K562 (cell line): Measurements from ENCODE around the gene GPR107. TPM values are rescaled to one million over a fixed set of nuclear protein-coding genes. Genes with fewer than 3 reads are reported as not detected.

Experiments
- ATAC-seq: fragments of 200-7000 bp; cut with Tn5 transposase; 3 replicates; pipeline ENCODE4 v1.9.1; 2020; ENCODE audit warnings: moderate library complexity
- BruUV-seq: library from RNA; stranded (reverse); fragments of 400-500 nt; replicated peaks from 2 replicates; lab custom pipeline; 2021; lab: Mats Ljungman, UMichigan
- CTCF ChIA-PET: fragments of 300-600 bp; formaldehyde crosslinking; extraction: SDS; loops from one replicate; lab custom pipeline; 2021; ENCODE audit warnings: low intra/inter-chr PET ratio; lab: Yijun Ruan, JAX
- POLR2A ChIA-PET: fragments of 300-600, 350-650 bp; sonication (Branson Sonifier 250); formaldehyde crosslinking; extraction: SDS; loops from one replicate; lab custom pipeline; 2021; ENCODE audit warnings: antibody characterized with exemption, inconsistent platforms; lab: Yijun Ruan, JAX
- DNase-seq, 4 experiments: peaks; one replicate each; pipeline versions ENCODE4 v3.0.0 to v3.0.0-alpha.2; 2011 to 2018; ENCODE audit warnings: low spot score in 3 of 4, mixed read lengths in 3 of 4; ENCODE audit errors: extremely low read depth in 1 of 4
- FAIRE-seq: peaks from 2 replicates; lab custom pipeline; 2011; peaks lifted over from hg19 to GRCh38; lab: Jason Lieb, UNC
- H2AFZ ChIP-seq: 2 replicates; pipeline ENCODE4 v1.6.0; 2011; ENCODE audit warnings: low read depth, low read length, control low read depth, inconsistent platforms
- H3K27ac ChIP-seq: fragments of 200-600 bp; 3 replicates; pipeline ENCODE4 v1.8.0; 2011; ENCODE audit warnings: low read depth, mild to moderate bottlenecking, control low read depth, inconsistent platforms, low read length, moderate library complexity, mixed read lengths; ENCODE audit errors: extremely low read depth
- H3K27me3 ChIP-seq, 2 experiments: fragments of 300-600 bp in 1 of 2; 2 replicates in 1 of 2; 3 replicates in 1 of 2; pipeline versions ENCODE4 v1.6.0 to v1.8.0; 2011; ENCODE audit warnings: inconsistent platforms in 2 of 2, low read length in 2 of 2, mild to moderate bottlenecking in 1 of 2, mixed read lengths in 1 of 2, moderate library complexity in 1 of 2; ENCODE audit not compliant: control insufficient read depth in 2 of 2, insufficient read depth in 2 of 2
- H3K36me3 ChIP-seq: fragments of 300-600 bp; 3 replicates; pipeline ENCODE4 v1.8.0; 2011; ENCODE audit warnings: mild to moderate bottlenecking, low read length, inconsistent platforms; ENCODE audit not compliant: control insufficient read depth, insufficient read depth
- H3K4me1 ChIP-seq, 2 experiments: fragments of 200-600 bp in 1 of 2; replicated peaks in 1 of 2; 2 replicates in 1 of 2; 3 replicates in 1 of 2; pipeline versions ENCODE4 v1.5.1 to v1.8.0; 2011; ENCODE audit warnings: inconsistent platforms in 2 of 2, low read length in 2 of 2, mild to moderate bottlenecking in 1 of 2, mixed read lengths in 1 of 2, moderate library complexity in 1 of 2; ENCODE audit not compliant: control insufficient read depth in 2 of 2, insufficient read depth in 2 of 2
- H3K4me2 ChIP-seq: 2 replicates; pipeline ENCODE4 v1.6.1; 2011; ENCODE audit warnings: low read length, control low read depth, inconsistent platforms, mixed read lengths; ENCODE audit not compliant: insufficient read depth
- H3K4me3 ChIP-seq: fragments of 200-600 bp; sonication (generic), shearing (Covaris generic); 2 replicates; pipeline ENCODE4 v1.5.1; 2016; ENCODE audit warnings: control low read depth, inconsistent platforms
- H3K79me2 ChIP-seq: fragments of 200-600 bp; 3 replicates; pipeline ENCODE4 v1.8.0; 2011; ENCODE audit warnings: low read length, inconsistent platforms; ENCODE audit not compliant: control insufficient read depth, insufficient read depth
- H3K9ac ChIP-seq, 2 experiments: 2 replicates each; pipeline versions ENCODE4 v1.6.0 to v1.6.1; 2011; ENCODE audit warnings: low read depth in 2 of 2, low read length in 2 of 2, control low read depth in 1 of 2, inconsistent platforms in 1 of 2, mild to moderate bottlenecking in 1 of 2, mixed read lengths in 1 of 2; ENCODE audit not compliant: insufficient read depth in 1 of 2
- H3K9me1 ChIP-seq: one replicate; pipeline ENCODE4 v1.6.0; 2011; ENCODE audit warnings: inconsistent platforms, mild to moderate bottlenecking, low read length, moderate library complexity; ENCODE audit not compliant: control insufficient read depth, insufficient read depth
- H3K9me3 ChIP-seq: replicated peaks from 2 replicates; pipeline ENCODE4 v1.5.1; 2011; ENCODE audit warnings: low read depth, low read length, inconsistent platforms; ENCODE audit not compliant: control insufficient read depth, insufficient read depth
- H4K20me1 ChIP-seq: replicated peaks from 2 replicates; pipeline ENCODE4 v1.6.1; 2011; ENCODE audit warnings: low read length, inconsistent platforms, mixed read lengths; ENCODE audit not compliant: control insufficient read depth, insufficient read depth
- GATAD2B ChIP-seq: fragments of 450-650 bp; IDR thresholded peaks from 2 replicates; pipeline ENCODE4 v1.6.1; 2017; ENCODE audit warnings: mild to moderate bottlenecking, borderline replicate concordance
- MLLT1 ChIP-seq, 2 experiments: fragments of 450-650 bp; IDR thresholded peaks; 2 replicates each; pipeline ENCODE4 v1.6.1; 2016
- NCOA6 ChIP-seq: fragments of 450-650 bp; IDR thresholded peaks from 2 replicates; pipeline ENCODE4 v1.6.1; 2017; ENCODE audit warnings: mild to moderate bottlenecking
- PTTG1 ChIP-seq: fragments of 450-650 bp; IDR thresholded peaks from 2 replicates; pipeline ENCODE4 v1.6.1; 2016; ENCODE audit warnings: low read depth, mild to moderate bottlenecking, missing genetic modification characterization, missing compliant biosample characterization
- ZBTB40 ChIP-seq, 2 experiments: fragments of 450-650 bp in 1 of 2; sonication (generic) in 1 of 2; formaldehyde crosslinking in 1 of 2; IDR thresholded peaks; 2 replicates each; pipeline versions ENCODE4 v1.7.1 to v1.9.0; 2016 to 2022; ENCODE audit warnings: inconsistent platforms in 1 of 2, mild to moderate bottlenecking in 1 of 2, missing genetic modification reagents in 1 of 2
- WGBS: fragments of 100-300 bp; shearing (Covaris generic); methylation state at CpG from one replicate; pipeline ENCODE4 v1.1.6; 2016; ENCODE audit warnings: low coverage, mixed read lengths; ENCODE audit not compliant: insufficient coverage; ENCODE audit errors: missing lambda C conversion rate; 5-methylcytosine and 5-hydroxymethylcytosine counted together
- in situ Hi-C: fragments of 300-500 bp; cut with MboI; formaldehyde crosslinking; loops from 4 replicates; pipeline ENCODE4 v1.15.0; 2018; ENCODE audit warnings: inconsistent platforms, mixed read lengths
- intact Hi-C: fragments of 100-400 bp; cut with micrococcal nuclease; formaldehyde crosslinking; loops from 2 replicates; pipeline ENCODE4 v1.14.2; 2022
- polyA plus RNA-seq, 8 experiments: library from polyadenylated mRNA; depleted of rRNA in 4 of 8; stranded (reverse) in 5 of 8; unstranded in 3 of 8; fragments of >200 nt; fragmentation: Nextera tagmentation in 2 of 8; fragmentation: Illumina TruSeq in 1 of 8; extraction: Ambion mirVana in 2 of 8; extraction: Trizol in 1 of 8; gene quantifications; 2 replicates each; pipeline versions ENCODE4 v1.2.1 to v1.2.3, GENCODE V29; 2011 to 2014; ENCODE audit warnings: inconsistent platforms in 1 of 8, missing spikeins in 1 of 8
- total RNA-seq, 7 experiments: library from RNA; depleted of rRNA in 6 of 7; stranded (reverse); fragments of >200 nt in 6 of 7; fragmentation: Illumina TruSeq in 2 of 7; extraction: Trizol in 2 of 7; gene quantifications; 2 replicates each; pipeline versions ENCODE4 v1.2.1 to v1.2.3, GENCODE V29; 2011 to 2021; ENCODE audit warnings: low replicate concordance in 1 of 7

The GPR107 gene
- total and polyA plus RNA-seq, 9 of the 15 experiments (the other 6 are each of a cell fraction or from before 2014, with no cell fraction given), result 3.2 to 34.6 (median 14.4) TPM

DNA sequence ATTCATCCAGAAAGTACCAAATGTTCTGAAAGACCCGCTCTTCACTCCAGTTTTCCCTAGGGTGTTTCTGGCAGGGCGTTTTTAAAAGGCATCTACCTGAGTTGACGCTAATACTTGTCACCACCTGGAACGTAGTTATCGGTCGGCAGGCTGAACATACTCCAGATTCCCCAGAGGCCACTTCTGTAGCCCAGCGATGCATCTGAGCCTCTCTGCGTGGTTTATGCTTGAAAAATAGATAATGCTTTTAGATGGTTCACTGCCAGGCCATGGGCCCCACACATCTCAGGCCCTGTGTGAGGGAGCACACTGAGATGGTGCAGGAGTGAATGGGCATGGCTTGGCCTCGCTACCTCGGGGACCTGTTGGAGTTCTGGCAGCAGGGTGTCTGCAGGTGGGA, 85.5 kb downstream of the GPR107 start:
- no peaks in the 10 kb centered on the region for H4K20me1 ChIP-seq
- CTCF ChIA-PET, result no interaction called here
- H3K4me1 ChIP-seq, result peaks cover 34 to 42% of the 10 kb centered on the region in 2 experiments
- DNase-seq, result no peak
- intact Hi-C loops (no loop called here), in situ Hi-C loops (loop anchor here (25.0 kb wide), 1 partner anchor 548 kb away; the partner anchor contains the start of gene EXOSC2)
- no peak for ATAC-seq
- no peak for FAIRE-seq
- H3K27me3 ChIP-seq, result no peaks in the 10 kb centered on the region; a peak in 1 of 5 replicates
- peaks cover 6% of the 10 kb centered on the region for H3K9me1 ChIP-seq
- TF ChIP-seq NCOA6, result no peak
- TF ChIP-seq GATAD2B, result no peak
- TF ChIP-seq MLLT1 (IDR thresholded peaks at IDR 0.05), result 0 out of 4 replicates have a peak, but pooled peaks of 1 of the 2 experiments have one; percentile 10
- TF ChIP-seq ZBTB40 (IDR thresholded peaks at IDR 0.05), result no peak
- TF ChIP-seq ZBTB40 (CRISPR knock-in tag; IDR thresholded peaks at IDR 0.05), result no peak
- no peak for TF ChIP-seq PTTG1 (tag)
- WGBS, result 87% methylated on average over 10 of the region's 10 CpGs
- peaks cover 4% of the 10 kb centered on the region; the same call in 2 of the 3 replicates for H3K36me3 ChIP-seq
- POLR2A ChIA-PET, result interaction anchor here (0.8 kb wide), 1 partner anchor 15 kb away, joined by 3 read pairs; no protein-coding TSS in a partner anchor
- no peaks in the 10 kb centered on the region for H3K9me3 ChIP-seq
- 0 out of 4 replicates have a peak overlapping the region, but pooled peaks of 1 of the 2 experiments have one; percentile 19 for H3K9ac ChIP-seq
- BruUV-seq, result no TSS peak
- H3K27ac ChIP-seq, result no peak overlapping the region
- H3K4me2 ChIP-seq, result no peak overlapping the region
- no peak overlapping the region for H3K4me3 ChIP-seq
- H3K79me2 ChIP-seq, result no peaks in the 10 kb centered on the region
- H2AFZ ChIP-seq, result no peak overlapping the region
